Mucosa of stomach (tissue), 1 donor: Measurements from ENCODE around the gene AKAP11.

Source experiments
- H3K27me3 ChIP-seq: one replicate; pipeline ENCODE4 v1.7.0; 2013; ENCODE audit warnings: mild to moderate bottlenecking, low read length; ENCODE audit not compliant: control insufficient read depth, insufficient read depth
- H3K36me3 ChIP-seq: one replicate; pipeline ENCODE4 v1.7.0; 2013; ENCODE audit warnings: low read length; ENCODE audit not compliant: control insufficient read depth, insufficient read depth
- H3K4me1 ChIP-seq: one replicate; pipeline ENCODE4 v1.7.0; 2013; ENCODE audit warnings: mild to moderate bottlenecking, low read length; ENCODE audit not compliant: control insufficient read depth, insufficient read depth
- H3K4me3 ChIP-seq: one replicate; pipeline ENCODE4 v1.7.0; 2013; ENCODE audit warnings: low read length
- H3K9ac ChIP-seq: one replicate; pipeline ENCODE4 v1.7.0; 2013; ENCODE audit warnings: mild to moderate bottlenecking, low read length, moderate library complexity
- H3K9me3 ChIP-seq: one replicate; pipeline ENCODE4 v1.7.0; 2013; ENCODE audit warnings: mild to moderate bottlenecking, low read length, moderate library complexity; ENCODE audit not compliant: control insufficient read depth
- donor health status: Pancreatic carcinoma.

AKAP11 gene

GRCh38 chr13:42369071-42369797 lies 97.3 kb downstream of the AKAP11 start:
- Histone ChIP-seq H3K4me1 (no peaks in the 10 kb centered on the region), H3K4me3 (no peak overlapping the region), H3K9ac (no peak overlapping the region), H3K36me3 (no peaks in the 10 kb centered on the region), H3K9me3 (no peaks in the 10 kb centered on the region), H3K27me3 (no peaks in the 10 kb centered on the region)

- Histone ChIP-seq H3K4me3 (no peak overlapping the region), H3K9ac (no peak overlapping the region), H3K4me1 (no peaks in the 10 kb centered on the region), H3K36me3 (no peaks in the 10 kb centered on the region), H3K27me3 (no peaks in the 10 kb centered on the region), H3K9me3 (no peaks in the 10 kb centered on the region)
Measured at GRCh38 chr13:42370229-42370628, 98.3 kb downstream of the AKAP11 start.
